HEK293 (cell line): ENCODE data around the gene RPL31.

Experiments used
- CTCF ChIA-PET: fragments of 350-600 bp; formaldehyde crosslinking; extraction: SDS; loops from one replicate; lab custom pipeline; 2021; ENCODE audit warnings: antibody characterized with exemption; lab: Yijun Ruan, JAX
- POLR2A ChIA-PET: fragments of 300-600 bp; formaldehyde crosslinking; extraction: SDS; loops from one replicate; lab custom pipeline; 2020; ENCODE audit warnings: antibody characterized with exemption, inconsistent platforms; lab: Yijun Ruan, JAX
- H3K27ac ChIP-seq: fragments of 200-500 bp; sonication (Bioruptor generic); 2 replicates; pipeline ENCODE4 v1.5.1; 2014; ENCODE audit warnings: low read depth, low read length, control low read depth, inconsistent platforms; ENCODE audit errors: extremely low read depth
- H3K36me3 ChIP-seq, 2 experiments: fragments of 200-500 bp in 1 of 2; sonication (Bioruptor generic) in 1 of 2; 1 replicate in 1 of 2; 2 replicates in 1 of 2; pipeline ENCODE4 v1.5.1; 2014 to 2017; ENCODE audit warnings: inconsistent platforms in 2 of 2, low read length in 2 of 2; ENCODE audit not compliant: control insufficient read depth in 2 of 2, insufficient read depth in 1 of 2
- H3K4me1 ChIP-seq: fragments of 200-500 bp; sonication (Bioruptor generic); 2 replicates; pipeline ENCODE4 v1.5.1; 2014; ENCODE audit warnings: mild to moderate bottlenecking, low read length, inconsistent platforms; ENCODE audit not compliant: control insufficient read depth, insufficient read depth
- H3K4me3 ChIP-seq: 2 replicates; pipeline ENCODE4 v1.5.1; 2011; ENCODE audit warnings: low read depth, mild to moderate bottlenecking, control low read depth, low read length, moderate library complexity
- H3K9me3 ChIP-seq: fragments of 200-500 bp; sonication (Bioruptor generic); 2 replicates; pipeline ENCODE4 v1.5.1; 2014; ENCODE audit warnings: low read depth, low read length, inconsistent platforms; ENCODE audit not compliant: control insufficient read depth, insufficient read depth
- HOXD13 ChIP-seq: sonication (generic); formaldehyde crosslinking; IDR thresholded peaks from 2 replicates; pipeline ENCODE4 v1.8.0; 2022; ENCODE audit warnings: missing genetic modification reagents, borderline replicate concordance
- REPIN1 ChIP-seq: fragments of 450-650 bp; formaldehyde crosslinking; IDR thresholded peaks from 2 replicates; pipeline ENCODE4 v1.5.1; 2017; ENCODE audit warnings: missing biosample characterization, missing genetic modification characterization, low read depth
- ZBTB10 ChIP-seq: fragments of 450-650 bp; formaldehyde crosslinking; IDR thresholded peaks from 2 replicates; pipeline ENCODE4 v1.5.1; 2016; ENCODE audit warnings: missing biosample characterization, missing genetic modification characterization
- ZBTB17 ChIP-seq: fragments of 450-650 bp; formaldehyde crosslinking; IDR thresholded peaks from 2 replicates; pipeline ENCODE4 v1.5.1; 2016; ENCODE audit warnings: missing biosample characterization, missing genetic modification characterization
- ZBTB6 ChIP-seq: fragments of 450-650 bp; formaldehyde crosslinking; IDR thresholded peaks from 2 replicates; pipeline ENCODE4 v1.5.1; 2017; ENCODE audit warnings: missing biosample characterization, missing genetic modification characterization
- ZNF169 ChIP-seq: fragments of 450-650 bp; formaldehyde crosslinking; IDR thresholded peaks from 2 replicates; pipeline ENCODE4 v1.5.1; 2016; ENCODE audit warnings: missing biosample characterization, missing genetic modification characterization
- ZNF266 ChIP-seq: fragments of 450-650 bp; formaldehyde crosslinking; IDR thresholded peaks from 2 replicates; pipeline ENCODE4 v1.5.1; 2016; ENCODE audit warnings: missing biosample characterization, missing genetic modification characterization, low read depth
- ZNF292 ChIP-seq: fragments of 450-650 bp; formaldehyde crosslinking; IDR thresholded peaks from 2 replicates; pipeline ENCODE4 v1.5.1; 2016; ENCODE audit warnings: low read depth, missing biosample characterization, missing genetic modification characterization, borderline replicate concordance
- ZNF354C ChIP-seq: fragments of 450-650 bp; formaldehyde crosslinking; IDR thresholded peaks from 2 replicates; pipeline ENCODE4 v1.5.1; 2016; ENCODE audit warnings: missing biosample characterization, missing genetic modification characterization, low read depth, borderline replicate concordance
- ZNF404 ChIP-seq: fragments of 450-650 bp; formaldehyde crosslinking; IDR thresholded peaks from 2 replicates; pipeline ENCODE4 v1.5.1; 2017; ENCODE audit warnings: missing biosample characterization, missing genetic modification characterization
- ZNF48 ChIP-seq: fragments of 450-650 bp; formaldehyde crosslinking; IDR thresholded peaks from 2 replicates; pipeline ENCODE4 v1.5.1; 2016; ENCODE audit warnings: missing biosample characterization, missing genetic modification characterization
- ZNF510 ChIP-seq: fragments of 450-650 bp; formaldehyde crosslinking; IDR thresholded peaks from 2 replicates; pipeline ENCODE4 v1.5.1; 2018; ENCODE audit warnings: mild to moderate bottlenecking, missing genetic modification characterization, missing biosample characterization; ENCODE audit not compliant: insufficient replicate concordance
- ZNF514 ChIP-seq: fragments of 450-650 bp; formaldehyde crosslinking; IDR thresholded peaks from 2 replicates; pipeline ENCODE4 v1.5.1; 2016; ENCODE audit warnings: missing biosample characterization, missing genetic modification characterization
- ZNF623 ChIP-seq: fragments of 450-650 bp; formaldehyde crosslinking; IDR thresholded peaks from 2 replicates; pipeline ENCODE4 v1.5.1; 2016; ENCODE audit warnings: missing biosample characterization, missing genetic modification characterization
- ZNF704 ChIP-seq: fragments of 450-650 bp; formaldehyde crosslinking; IDR thresholded peaks from 2 replicates; pipeline ENCODE4 v1.5.1; 2016; ENCODE audit warnings: missing biosample characterization, missing genetic modification characterization
- ZNF776 ChIP-seq: fragments of 450-650 bp; formaldehyde crosslinking; IDR thresholded peaks from 2 replicates; pipeline ENCODE4 v1.5.0; 2017; ENCODE audit warnings: missing biosample characterization, missing genetic modification characterization, borderline replicate concordance
- TF ChIP-seq, protein P1 (sequence below): fragments of 450-650 bp; formaldehyde crosslinking; IDR thresholded peaks from 2 replicates; pipeline ENCODE4 v1.5.1; 2016; ENCODE audit warnings: missing biosample characterization, missing genetic modification characterization, borderline replicate concordance
- TF ChIP-seq, protein P2 (sequence below): fragments of 450-650 bp; formaldehyde crosslinking; IDR thresholded peaks from 2 replicates; pipeline ENCODE4 v1.5.1; 2016; ENCODE audit warnings: missing biosample characterization, missing genetic modification characterization

Gene RPL31

GRCh38 chr2:101040072-101040471, 38.0 kb downstream of the RPL31 start:
- peaks cover 0 to 32% of the 10 kb centered on the region in 2 experiments; a peak in 2 of 3 replicates for H3K36me3 ChIP-seq
- POLR2A ChIA-PET: no interaction called here

More at GRCh38 chr2:101040072-101040471, 38.0 kb downstream of the RPL31 start:
- TF ChIP-seq ZNF169 (tag by site-specific recombination): no peak
- no peak for TF ChIP-seq HOXD13 (CRISPR knock-in tag)
- no peak for TF ChIP-seq ZNF776
- TF ChIP-seq REPIN1: no peak
- TF ChIP-seq ZNF623: no peak
- TF ChIP-seq, protein P1, sequence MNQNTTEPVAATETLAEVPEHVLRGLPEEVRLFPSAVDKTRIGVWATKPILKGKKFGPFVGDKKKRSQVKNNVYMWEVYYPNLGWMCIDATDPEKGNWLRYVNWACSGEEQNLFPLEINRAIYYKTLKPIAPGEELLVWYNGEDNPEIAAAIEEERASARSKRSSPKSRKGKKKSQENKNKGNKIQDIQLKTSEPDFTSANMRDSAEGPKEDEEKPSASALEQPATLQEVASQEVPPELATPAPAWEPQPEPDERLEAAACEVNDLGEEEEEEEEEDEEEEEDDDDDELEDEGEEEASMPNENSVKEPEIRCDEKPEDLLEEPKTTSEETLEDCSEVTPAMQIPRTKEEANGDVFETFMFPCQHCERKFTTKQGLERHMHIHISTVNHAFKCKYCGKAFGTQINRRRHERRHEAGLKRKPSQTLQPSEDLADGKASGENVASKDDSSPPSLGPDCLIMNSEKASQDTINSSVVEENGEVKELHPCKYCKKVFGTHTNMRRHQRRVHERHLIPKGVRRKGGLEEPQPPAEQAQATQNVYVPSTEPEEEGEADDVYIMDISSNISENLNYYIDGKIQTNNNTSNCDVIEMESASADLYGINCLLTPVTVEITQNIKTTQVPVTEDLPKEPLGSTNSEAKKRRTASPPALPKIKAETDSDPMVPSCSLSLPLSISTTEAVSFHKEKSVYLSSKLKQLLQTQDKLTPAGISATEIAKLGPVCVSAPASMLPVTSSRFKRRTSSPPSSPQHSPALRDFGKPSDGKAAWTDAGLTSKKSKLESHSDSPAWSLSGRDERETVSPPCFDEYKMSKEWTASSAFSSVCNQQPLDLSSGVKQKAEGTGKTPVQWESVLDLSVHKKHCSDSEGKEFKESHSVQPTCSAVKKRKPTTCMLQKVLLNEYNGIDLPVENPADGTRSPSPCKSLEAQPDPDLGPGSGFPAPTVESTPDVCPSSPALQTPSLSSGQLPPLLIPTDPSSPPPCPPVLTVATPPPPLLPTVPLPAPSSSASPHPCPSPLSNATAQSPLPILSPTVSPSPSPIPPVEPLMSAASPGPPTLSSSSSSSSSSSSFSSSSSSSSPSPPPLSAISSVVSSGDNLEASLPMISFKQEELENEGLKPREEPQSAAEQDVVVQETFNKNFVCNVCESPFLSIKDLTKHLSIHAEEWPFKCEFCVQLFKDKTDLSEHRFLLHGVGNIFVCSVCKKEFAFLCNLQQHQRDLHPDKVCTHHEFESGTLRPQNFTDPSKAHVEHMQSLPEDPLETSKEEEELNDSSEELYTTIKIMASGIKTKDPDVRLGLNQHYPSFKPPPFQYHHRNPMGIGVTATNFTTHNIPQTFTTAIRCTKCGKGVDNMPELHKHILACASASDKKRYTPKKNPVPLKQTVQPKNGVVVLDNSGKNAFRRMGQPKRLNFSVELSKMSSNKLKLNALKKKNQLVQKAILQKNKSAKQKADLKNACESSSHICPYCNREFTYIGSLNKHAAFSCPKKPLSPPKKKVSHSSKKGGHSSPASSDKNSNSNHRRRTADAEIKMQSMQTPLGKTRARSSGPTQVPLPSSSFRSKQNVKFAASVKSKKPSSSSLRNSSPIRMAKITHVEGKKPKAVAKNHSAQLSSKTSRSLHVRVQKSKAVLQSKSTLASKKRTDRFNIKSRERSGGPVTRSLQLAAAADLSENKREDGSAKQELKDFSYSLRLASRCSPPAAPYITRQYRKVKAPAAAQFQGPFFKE (tag by site-specific recombination): no peak
- TF ChIP-seq ZNF704 (tag by site-specific recombination): no peak
- TF ChIP-seq ZNF514 (tag by site-specific recombination): no peak
- no peak for TF ChIP-seq ZBTB10 (tag by site-specific recombination)
- TF ChIP-seq ZNF510 (tag by site-specific recombination): no peak
- TF ChIP-seq ZNF354C (tag by site-specific recombination): no peak
- TF ChIP-seq ZNF292 (tag by site-specific recombination): no peak
- TF ChIP-seq ZBTB17 (tag by site-specific recombination): no peak
- no peak for TF ChIP-seq ZNF48 (tag by site-specific recombination)
- TF ChIP-seq, protein P2, sequence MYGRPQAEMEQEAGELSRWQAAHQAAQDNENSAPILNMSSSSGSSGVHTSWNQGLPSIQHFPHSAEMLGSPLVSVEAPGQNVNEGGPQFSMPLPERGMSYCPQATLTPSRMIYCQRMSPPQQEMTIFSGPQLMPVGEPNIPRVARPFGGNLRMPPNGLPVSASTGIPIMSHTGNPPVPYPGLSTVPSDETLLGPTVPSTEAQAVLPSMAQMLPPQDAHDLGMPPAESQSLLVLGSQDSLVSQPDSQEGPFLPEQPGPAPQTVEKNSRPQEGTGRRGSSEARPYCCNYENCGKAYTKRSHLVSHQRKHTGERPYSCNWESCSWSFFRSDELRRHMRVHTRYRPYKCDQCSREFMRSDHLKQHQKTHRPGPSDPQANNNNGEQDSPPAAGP (tag by site-specific recombination): no peak
- no peak for TF ChIP-seq ZNF266 (tag by site-specific recombination)
- no peak for TF ChIP-seq ZNF404 (tag by site-specific recombination)
- TF ChIP-seq ZBTB6 (tag by site-specific recombination): no peak
- Histone ChIP-seq H3K27ac (no peak overlapping the region), H3K4me1 (no peaks in the 10 kb centered on the region), H3K4me3 (no peak overlapping the region), H3K9me3 (no peaks in the 10 kb centered on the region)
- CTCF ChIA-PET: no interaction called here
